GM21423 (cell line): ENCODE data around the gene RNF222.

Experiments used
- ATAC-seq: cut with Tn5 transposase; IDR thresholded peaks from one replicate; pipeline ENCODE4 v1.9.1; 2021; ENCODE audit warnings: mild to moderate bottlenecking, moderate library complexity; ENCODE audit not compliant: unreplicated experiment

The RNF222 gene

DNA sequence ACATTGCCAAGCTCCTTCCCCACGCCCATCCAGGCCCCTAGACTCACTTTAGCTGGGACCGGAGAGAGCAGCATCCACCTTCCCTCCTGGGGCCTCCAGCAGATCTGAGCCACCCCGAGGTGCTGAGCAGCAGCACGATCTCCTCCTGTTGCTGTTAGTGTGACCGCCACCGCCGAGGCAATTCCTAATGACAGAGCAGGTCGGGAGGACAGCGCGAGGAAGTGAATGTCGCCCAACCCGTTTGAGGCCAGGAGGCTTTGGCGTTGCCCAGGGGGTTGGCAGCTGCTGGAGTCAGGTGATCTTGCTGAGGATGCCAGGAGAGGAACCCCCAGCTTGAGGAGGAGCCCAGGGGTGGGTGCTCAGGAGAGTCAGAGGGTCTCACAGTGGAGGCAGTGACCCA, at the start of gene RNF222:
TSS of gene RNF222 (minus strand) at position 192 of the 400 bp plus-strand sequence. CDS start 4,366 bp downstream, outside the sequence.
- ATAC-seq: no peak

DNA sequence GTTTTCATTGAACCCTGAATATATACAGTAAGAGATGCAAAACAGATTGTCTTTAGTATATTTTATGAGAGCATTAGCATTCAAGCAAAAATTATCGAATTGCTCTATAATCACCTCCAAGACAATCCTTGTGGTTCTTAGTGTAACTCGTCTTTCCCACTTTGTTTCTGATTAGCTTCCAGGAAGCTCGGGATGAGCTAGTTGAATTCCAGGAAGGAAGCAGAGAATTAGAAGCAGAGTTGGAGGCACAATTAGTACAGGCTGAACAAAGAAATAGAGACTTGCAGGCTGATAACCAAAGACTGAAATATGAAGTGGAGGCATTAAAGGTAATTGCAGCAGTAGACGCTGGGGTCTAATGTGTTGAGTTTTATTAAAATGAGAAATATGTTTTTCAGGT, 47.9 kb upstream of the RNF222 start:
- no peak for ATAC-seq

- ATAC-seq: no peak
Measured at GRCh38 chr17:8444494-8444893, 46.9 kb upstream of the RNF222 start.

DNA sequence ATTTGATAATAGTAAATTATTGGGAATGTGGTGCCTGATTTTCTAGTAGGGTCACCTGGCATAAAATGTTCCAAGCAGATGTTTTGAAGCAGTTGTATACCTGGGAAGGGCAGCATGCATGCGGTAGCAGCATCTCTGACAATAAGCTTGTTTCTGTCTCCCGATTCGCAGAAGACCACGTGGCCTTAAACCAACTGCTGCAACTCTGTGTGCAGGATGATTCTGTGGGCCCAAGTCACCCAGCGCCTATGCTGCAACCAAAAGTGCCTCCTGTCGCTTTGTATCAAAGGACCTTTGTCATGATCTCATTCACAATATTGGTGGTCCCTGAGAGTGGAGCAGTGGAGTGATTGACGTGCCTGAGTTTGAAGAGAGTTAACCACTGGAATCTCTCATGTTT, 46.1 kb upstream of the RNF222 start:
- ATAC-seq: no peak

GRCh38 chr17:8442310-8442709, 44.7 kb upstream of the RNF222 start:
- ATAC-seq: no peak

DNA sequence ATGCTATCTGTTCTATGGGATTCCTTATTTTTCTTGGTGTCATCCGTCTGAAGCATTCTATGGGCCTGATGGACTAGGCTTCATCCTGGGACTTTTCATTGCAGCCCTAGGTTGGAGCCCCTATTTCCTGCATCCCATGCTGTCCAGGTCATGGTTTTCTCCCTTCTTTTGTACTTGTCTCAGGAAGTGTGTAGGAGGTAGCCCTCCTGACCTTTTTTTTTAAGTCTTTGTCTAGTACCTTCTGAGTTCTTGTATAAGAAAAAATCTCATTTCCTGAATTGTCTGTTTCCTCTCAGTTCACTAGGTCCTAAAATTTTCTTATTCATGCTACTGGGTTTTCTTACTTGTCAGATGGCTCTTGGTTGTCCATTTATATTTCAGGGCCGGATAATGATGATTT, 44.1 kb upstream of the RNF222 start:
- ATAC-seq: no peak

DNA sequence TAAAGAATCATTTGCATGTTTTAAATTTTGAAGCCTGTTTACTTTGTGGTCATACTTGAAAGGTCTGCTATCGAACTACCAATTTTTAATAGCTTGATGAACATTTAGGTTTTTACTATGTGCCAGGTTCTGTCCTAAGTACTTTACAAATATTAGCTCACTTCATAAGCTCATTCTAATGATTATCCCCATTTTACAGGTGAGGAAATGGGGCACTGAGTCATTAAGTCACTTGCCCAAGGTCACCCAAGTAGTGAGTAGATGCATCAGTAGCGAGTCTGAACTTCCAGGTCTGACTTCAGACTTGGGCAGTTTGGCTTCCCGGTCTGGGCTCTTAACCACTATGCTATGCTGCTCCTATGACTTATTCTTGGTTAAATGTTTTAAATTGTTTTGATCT, 42.1 kb upstream of the RNF222 start:
- no peak for ATAC-seq

GRCh38 chr17:8438441-8438840, 40.8 kb upstream of the RNF222 start:
- ATAC-seq: no peak

DNA sequence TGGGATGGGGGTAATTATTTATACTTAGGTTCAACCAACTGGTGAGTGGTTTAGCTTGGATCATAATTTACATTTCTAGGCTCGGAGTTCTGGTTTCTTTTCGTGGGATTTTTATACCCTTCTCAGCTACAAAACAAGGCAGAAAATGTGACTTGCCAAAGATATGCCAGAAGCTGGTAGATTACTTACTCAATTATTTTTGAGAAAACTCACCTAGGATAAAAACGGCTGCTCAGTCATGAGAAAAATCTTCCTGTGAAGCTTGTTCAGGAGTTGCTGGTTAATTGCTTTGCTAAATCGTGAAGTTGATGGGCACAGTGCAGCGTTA, 39.2 kb upstream of the RNF222 start:
- ATAC-seq: no peak

GRCh38 chr17:8436169-8436843, 38.7 kb upstream of the RNF222 start:
- ATAC-seq: peak; percentile 49

DNA sequence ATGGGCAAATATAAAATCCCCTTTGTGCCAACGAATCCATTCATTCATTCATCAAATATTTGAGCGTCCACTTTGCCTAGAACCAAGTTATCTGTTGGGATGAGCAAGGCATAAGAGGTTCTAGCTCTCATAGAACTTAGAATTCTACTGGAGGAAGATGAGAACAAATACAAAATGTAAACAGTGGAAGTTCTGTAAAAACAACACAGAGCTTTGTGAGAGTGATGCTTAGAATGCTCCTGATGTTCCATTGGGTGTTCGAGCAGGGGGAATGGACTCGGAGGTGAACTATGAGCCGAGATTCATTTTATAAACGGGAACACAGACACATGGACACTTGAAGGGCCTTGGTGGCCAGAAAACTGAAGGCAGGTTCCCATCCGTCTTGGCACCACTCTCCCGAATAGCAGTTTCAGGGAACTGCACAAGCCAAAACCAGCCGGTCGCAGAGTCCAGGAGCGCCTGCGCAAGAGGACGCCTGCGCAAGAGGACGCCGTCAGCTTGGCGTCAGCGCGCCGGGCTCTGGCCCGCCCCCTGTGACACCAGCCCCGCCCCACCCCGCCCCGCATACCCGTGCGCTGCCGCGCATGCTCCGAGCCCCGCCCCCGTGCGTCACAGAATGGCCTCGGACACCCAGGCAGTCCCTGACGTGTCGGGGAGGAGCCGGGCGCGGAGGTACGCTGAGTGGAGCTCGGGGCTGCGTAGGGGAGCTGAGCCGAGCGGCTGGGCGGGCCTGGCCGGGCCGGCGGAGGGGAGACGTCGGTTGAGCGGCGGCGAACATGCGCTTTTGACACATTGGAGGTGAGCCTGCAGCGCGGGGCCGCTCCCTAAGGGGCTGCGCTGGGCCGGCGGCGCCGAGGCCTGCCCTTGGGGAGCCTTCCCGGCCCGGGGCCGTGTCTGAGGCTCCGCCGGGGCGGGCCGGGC, 37.9 kb upstream of the RNF222 start, which contains the start of gene NDEL1:
TSS of gene NDEL1 (plus strand) at position 640 of the 924 bp plus-strand sequence. CDS start 8,388 bp downstream, outside the sequence.
- ATAC-seq: peak; percentile 96

GRCh38 chr17:8430966-8431365, 33.3 kb upstream of the RNF222 start:
- ATAC-seq: no peak

DNA sequence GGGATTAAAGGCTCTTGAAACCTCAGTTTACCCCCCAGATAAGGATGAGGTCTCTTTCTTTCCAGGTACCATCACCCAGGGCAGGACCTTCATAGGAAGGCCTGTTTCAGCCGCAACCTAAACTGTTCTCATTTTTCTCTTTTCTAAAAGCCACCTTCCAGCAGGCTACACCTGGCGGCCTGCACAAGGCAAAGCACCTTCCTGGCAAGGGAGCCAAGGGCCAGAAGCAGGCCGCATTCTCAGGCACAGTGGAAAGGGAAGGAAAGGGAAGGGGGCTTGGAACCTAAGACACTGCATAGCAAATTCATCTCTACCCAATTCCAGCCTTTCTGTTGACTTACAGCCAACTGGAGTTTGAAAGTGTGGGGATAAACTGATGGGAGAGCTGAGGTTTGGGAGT, 29.2 kb upstream of the RNF222 start:
- no peak for ATAC-seq

DNA sequence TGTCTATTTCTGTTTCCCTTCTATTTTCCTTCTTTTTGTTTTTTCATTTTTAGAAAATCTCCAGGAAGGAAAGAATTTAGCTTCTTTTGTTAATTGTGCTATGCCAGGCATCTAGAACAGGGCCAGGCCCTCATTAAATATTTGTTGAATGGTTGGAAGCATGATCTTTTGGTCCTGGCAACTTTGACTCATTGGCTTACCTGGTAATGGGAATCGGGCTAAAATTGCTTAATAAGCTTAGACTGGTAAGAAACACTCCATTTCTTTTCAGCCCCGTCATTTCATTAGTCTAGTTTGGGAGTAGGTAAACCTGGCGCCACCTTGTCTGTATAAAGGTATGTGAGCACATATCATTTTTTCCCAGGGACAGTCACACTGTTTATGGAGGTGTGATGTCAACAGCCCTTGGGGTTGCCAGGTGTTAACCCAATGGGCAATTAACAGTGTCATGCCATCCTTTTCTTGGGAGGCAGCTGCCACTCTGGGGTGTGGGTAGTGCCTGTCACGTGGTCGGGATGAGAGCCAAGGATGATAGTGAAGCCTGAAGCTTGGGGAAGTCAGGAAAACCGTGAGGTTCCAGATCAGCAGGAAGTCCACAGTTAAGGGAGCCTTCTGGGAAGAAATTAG, 28.6 kb upstream of the RNF222 start:
- ATAC-seq: no peak

- ATAC-seq: no peak
Measured at GRCh38 chr17:8421571-8421970, 23.9 kb upstream of the RNF222 start.

DNA sequence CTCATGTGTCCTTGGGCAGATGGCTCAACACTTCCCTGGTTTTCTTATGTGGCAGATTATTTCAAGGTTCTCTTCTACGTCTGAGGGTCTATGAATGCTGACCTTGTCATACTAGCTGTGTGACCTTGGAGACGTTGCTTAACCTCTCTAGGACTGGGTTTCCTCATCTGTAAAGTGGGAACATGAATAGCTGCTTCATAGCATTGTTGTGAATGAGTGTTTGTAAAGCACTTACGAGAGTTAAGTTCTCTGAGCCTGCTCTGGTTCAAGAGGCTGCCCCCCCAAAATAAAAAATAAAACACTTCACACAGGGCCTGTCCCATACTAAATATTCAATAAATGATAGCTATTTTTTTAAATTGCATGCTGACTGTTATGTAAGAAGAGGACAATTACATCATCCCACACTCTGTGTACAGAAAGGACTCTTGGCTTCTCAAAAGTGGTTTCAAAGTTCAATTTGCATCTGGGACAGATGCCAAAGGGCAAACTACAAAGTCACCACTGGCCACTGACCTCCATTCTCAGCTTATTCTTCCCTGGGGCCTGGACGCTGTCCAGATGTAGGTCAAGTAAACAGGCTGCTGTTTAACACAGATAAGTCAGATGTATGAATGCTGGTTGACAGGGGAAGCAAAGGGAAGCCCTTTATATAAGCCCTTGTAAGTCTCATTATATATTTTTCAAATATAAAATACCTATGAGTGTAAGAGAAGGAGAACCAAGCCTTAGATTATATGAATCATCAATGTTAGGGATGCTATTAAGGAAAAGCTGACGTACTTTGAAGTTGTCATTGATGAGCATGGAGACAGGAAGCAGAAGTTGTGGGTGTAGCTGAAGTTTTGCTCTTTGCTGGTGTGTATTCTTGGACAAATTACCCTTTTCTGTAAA, 22.7 kb upstream of the RNF222 start:
- ATAC-seq: no peak

GRCh38 chr17:8419305-8419704, 21.7 kb upstream of the RNF222 start:
- no peak for ATAC-seq

GRCh38 chr17:8418471-8418870, 20.8 kb upstream of the RNF222 start:
- no peak for ATAC-seq

DNA sequence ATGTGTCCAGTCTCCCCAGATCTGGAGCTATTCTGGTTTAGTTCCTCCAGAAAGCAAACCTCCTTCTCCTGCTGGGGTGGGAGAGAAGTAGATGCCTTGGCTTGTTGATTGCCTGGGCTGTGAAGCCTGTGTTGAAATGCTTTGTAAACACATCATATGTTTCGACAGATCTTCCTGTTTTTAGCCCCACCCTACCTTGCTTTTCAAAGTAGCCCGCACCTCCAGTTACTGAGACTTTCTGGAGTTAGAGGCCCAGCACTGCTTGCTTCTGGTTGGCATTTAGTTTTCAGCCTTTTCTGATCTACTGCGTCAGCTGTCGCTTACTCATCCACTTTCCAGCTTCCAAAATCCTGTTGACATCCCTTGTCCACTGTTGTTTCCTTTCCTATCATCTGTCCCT, 20.2 kb upstream of the RNF222 start:
- no peak for ATAC-seq

GRCh38 chr17:8413938-8414337, 16.3 kb upstream of the RNF222 start:
- no peak for ATAC-seq

DNA sequence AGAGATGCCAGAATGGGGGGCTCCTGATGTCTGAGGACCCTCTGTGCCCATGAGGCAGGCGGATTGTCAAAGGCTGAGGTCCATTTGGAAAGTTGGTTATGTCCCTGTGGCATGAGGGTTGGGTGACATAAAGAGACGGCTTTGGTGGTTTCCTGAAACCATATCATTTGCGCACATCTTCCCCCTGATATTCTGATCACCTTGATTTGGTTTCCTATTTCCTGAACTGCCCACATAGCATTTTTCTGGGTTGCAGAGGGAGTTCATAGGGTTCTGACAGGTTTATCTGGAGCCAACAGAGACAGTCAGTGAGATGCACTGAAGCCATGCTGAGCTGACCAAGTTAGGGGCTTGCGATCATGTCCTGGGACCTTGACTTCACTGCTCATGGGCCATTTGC, 15.7 kb upstream of the RNF222 start:
- ATAC-seq: no peak
